Stromal cell of bone marrow (primary cell): Measurements from ENCODE around the gene PANX2.

ENCODE experiments used
- DNase-seq: peaks from one replicate; pipeline ENCODE4 v3.0.0-alpha.2; 2012; ENCODE audit warnings: low read depth

Gene PANX2

DNA sequence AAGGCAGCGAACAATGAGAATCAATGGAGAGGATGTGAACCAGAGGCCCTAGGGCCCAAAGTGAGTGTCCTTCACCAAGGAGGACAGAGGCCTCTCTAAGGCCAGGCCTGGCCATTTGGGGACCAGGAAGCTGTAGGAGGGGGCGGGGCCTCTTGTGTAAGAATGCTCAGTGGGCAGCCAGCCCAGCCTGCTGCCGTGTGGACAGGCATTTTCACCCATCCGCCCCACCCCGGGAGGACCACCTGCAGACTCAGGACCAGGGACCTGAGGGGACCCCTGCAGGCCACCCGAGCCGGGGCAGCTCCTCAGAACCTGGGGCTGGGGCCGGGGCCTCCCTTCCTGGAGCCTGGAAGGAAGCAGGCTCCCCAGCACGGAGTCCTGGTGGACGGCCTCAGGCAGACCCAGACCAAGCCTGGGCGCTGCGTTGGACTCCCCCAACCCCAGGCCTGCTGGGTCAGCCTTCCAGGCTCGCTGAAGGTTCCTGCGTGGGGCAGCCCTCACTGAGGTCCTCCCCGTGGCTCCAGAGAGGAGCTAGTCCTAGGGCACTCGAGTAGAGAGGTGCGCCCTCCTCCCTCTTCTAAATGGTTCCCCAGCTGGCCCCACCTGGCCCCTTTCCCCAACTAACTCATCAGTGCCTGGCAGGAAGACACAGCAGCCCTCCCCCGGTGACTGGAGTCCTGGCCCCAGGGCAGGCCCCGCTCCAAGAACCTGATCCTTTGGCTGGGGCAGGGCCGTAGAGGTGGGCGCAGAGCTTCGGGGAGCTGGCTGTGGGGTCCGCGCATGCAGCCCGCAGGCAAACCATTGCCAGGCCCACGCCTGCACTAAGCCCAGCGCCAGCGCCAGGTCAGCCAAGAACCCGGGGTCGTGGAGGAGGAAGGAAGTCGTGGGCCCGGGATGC, 13.7 kb downstream of the PANX2 start:
- peak; percentile 19 for DNase-seq

DNA sequence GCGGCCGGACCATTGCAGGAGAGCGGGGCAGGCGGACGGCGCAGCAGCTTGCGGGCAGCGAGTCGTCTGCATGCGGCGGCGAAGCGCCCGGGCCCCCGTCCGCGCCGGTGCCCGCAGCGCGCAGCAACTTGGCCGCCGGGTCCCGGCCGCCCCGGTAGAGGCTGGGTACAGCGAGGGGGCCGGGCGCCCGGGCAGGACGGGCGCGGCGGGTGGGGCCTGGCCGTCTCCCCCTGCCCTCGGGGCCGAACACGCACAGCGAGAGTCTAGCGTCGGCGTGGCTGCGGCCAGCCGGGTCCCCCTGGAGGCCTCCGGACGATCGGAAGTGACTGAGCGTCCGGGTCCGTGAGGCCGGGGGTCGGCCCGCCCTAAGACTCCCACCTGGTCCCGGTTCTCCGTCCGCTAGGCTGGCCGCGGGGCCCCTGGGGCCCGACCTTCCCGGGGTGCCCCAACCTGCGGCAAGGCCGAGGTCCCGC, 14.4 kb downstream of the PANX2 start:
- DNase-seq, result no peak

DNA sequence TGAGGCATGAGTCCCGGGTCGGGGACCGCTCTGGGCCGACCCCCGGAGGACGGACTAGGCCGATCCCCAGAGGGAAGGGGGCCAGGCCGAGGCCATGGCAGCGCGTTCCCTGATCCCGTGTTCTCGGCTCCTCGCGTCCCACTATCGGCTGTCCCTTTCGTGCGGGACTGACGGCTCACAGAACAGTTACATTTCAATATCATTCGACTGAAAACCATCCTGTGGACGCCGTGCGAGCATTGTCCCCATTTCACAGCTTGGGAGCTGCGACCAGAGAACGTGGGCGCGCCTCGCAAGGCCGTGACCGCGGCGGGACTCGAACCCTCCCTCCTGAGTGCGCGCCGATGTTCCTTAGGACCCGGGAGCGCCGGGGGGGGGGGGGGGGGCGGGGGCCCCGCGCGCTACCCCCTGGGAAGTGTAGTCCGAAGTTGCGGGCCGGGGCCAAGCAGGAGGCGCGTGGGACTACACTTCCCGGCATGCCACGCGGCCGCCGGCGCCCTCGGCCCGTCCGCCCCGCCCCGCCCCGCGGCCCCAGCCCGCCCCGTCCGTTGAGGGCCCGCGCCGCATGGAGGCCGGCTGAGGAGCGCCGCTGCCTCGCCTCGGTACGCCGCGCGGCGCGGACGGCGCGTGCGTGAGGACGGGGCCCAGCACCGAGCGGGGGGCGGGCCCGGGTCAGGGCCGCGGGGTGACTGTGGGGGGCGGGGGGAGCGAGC, 15.0 kb downstream of the PANX2 start, which contains the start of gene TRABD:
Gene TRABD (plus strand): TSS at position 539 of the 713 bp plus-strand sequence. CDS start 7,148 bp downstream, outside the sequence.
- DNase-seq, result peak; percentile 77

DNA sequence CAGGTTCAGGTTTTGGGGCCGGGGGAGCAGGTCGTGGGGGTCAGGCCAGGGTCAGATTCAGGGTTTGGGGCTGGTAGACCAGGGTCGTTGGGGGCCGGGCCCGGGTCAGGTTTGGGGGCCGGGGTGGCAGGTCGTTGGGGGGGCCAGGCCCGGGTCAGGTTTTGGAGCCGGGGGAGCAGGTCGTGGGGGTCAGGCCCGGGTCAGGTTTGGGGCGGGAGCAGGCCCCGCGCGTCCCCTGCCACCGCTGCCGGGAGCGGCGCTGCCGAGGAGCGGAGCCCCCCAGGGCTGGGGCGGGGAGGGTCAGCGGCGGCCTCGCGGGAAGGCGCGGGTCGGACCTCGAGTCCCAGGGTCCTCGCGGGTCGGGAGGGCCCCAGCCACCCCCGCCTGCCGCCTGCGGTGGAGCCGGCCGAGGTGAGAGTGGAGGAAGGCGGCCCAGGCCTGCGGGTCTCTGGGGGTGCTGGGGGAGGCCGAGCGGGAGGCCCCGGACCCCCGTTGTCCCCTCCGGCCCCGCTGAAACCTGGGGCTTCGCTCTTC, 15.7 kb downstream of the PANX2 start:
- DNase-seq, result no peak

DNA sequence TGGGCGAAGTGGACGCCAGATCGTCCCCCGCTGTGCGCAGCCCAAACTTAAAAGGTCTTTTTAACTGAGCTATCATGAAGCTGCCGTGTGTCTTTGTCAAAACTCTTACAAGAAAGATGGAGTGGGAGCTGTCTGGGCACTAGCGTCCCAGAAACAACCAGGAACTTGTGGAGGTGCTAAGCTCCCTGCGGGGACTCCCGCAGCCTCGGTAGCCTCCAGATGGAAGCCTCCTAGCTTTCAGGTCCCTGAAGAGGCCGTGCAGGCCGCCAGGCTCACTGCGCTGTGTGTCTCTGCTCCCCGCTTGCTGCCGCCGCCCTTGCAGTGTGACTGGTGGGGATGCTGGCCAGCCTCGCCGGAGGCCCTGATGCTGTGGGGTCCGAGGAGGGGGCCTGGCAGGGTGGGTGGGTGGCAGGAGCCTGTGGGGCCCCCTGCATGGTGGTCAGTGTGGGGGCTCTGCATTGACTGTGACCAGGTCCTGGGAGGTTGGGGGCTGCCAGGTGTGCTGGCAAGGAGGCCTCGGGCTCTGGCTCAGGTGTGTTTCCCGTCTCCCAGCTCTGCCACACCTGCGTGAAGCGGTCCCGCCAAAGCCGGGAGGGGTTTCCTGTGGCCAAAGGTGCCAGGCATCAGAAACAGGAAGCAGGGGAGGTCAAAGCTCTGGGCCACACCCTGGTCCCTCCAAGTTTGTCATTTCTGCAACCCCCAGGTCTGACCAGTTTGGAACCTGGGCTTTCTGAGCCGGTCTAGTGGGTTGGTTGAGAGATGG, 16.4 kb downstream of the PANX2 start:
- DNase-seq, result no peak

DNA sequence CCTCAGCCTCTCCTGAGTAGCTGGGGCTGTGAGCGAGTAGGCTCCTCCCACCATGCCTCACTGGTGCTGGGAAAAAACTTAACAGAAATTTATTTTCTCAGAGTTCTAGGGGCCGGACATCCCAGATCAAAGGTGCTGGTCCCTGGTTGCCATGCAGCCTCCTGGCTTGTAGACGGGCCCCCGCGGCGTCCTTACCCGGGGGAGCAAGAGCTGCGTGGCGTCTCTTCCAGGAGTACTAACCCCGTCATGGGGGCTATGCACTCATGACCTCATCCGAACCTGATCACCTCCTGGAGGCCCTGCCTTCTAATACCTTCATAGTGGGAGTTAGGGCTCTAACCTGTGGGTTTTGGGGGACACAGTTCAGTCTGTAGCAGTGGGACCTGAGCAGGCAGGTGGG, 17.8 kb downstream of the PANX2 start:
- no peak for DNase-seq

DNA sequence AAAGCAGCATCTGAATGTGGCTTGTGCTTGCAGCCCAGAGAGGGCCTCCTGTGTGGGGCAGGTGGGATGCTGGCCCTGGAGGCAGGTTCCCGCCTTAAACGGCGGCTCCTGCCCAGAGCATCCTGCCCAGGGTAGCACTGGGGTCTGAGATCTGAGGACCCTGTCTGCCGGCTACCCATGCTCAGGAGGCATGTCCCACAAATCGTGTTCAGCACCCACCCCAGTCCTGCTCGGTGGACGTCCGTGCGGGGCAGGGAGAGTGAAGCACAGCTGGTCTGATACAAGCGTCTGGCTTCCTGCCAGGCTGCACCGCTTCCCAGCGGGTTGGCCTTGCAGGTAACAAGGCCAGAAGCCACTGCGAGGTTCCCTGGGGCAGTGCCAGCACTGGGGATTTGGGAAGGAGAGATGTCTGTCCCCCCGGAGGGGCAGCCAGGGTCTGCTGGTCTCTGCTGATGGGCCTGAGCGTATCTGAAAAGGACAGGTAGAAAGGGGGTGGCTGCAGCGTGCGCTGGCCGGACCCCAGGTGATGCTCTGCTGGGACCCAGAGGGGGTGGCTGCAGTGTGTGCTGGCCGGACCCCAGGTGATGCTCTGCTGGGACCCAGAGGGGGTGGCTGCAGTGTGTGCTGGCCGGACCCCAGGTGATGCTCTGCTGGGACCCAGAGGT, 18.8 kb downstream of the PANX2 start:
- DNase-seq, result no peak

DNA sequence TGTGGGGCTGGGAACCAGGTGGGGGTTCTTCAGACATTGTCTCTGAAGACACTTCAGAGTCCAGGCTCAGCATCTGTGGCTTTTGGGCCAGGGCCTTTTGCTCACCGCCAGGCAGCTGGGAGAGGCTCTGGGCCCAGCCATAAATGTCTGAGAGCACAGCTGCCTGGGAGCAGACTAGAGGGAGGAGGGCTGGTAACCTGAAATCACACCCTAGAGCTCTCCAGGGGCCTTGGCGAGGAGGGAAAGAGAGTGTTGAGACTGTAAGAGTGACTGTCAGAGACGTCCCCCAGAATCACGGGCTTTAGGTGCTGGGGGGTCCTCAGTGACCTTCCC, 19.3 kb downstream of the PANX2 start:
- DNase-seq, result no peak

DNA sequence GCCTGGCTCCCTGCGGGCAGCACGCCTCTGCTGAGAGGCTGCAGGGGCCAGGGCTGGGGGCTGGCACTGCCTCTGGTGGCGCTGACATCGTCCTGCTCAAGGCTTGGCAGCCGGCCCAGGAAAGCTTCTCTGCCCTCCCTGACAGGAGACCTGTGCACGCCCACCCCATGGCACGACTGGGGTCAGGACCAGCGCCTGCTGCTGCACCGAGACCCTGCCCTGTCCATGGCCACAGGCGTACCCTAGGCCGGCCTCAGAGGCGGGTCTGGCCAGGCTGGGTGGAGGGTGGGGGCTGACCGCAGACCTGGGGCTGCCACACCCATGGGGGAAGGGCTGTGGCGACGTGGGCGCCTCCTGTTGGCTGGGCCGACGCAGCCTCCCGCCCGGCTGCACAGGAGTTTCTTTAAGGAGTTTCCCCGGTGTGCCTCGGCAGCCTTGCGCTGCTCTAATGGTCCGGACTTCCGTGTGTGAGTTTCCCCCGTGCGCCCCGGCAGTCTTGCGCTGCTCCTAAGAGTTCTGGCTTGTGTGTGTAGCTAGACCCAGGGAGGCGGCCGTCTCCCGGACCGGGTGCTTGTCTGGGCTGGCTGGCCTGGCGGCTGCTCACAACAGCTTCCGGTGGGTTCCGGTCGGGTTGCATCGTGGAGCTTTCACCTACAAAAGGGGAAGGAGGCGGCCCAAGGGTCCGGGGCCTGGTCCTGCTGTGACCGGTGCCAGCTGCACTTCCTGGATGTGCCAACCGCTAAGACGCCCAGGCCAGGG, 19.8 kb downstream of the PANX2 start:
- no peak for DNase-seq

DNA sequence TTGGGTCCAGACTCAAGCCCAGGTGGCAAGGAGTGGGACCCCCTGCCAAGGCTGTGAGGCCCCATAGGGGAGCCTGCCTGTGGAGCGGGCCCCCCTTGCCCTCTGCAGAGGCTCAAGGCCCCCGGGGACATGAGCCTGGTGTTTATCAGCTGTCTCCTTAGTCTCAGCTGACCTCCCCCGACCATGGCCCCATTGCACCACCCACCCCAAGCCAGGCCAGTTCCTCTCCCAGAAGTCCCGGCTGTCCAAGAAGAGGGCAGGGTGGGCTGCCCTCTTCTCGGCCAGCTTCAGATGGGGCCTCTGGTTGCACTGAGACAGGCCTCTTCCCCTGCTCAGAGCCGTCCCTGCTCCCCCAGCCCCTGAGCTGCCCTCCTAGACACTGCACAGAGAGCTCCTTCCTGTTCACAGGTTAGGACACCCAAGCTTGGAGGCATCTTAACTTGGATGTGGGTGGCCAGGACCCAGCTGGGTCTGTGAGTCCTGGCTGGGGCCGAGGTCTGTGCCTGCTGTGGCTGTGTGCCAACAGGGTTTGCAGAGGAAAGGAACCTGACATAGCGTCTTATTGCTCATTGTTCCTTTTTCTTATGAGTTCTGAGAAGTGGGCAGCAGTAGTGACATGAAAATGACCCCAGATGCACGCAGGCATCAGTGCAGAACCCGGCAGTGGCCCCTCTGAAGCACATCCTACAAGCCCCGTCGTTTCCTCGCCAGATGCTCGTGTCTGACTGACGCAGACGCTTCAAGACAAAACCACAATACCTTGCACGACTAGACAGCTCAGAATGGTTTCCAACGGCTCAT, 20.6 kb downstream of the PANX2 start:
- DNase-seq, result no peak

DNA sequence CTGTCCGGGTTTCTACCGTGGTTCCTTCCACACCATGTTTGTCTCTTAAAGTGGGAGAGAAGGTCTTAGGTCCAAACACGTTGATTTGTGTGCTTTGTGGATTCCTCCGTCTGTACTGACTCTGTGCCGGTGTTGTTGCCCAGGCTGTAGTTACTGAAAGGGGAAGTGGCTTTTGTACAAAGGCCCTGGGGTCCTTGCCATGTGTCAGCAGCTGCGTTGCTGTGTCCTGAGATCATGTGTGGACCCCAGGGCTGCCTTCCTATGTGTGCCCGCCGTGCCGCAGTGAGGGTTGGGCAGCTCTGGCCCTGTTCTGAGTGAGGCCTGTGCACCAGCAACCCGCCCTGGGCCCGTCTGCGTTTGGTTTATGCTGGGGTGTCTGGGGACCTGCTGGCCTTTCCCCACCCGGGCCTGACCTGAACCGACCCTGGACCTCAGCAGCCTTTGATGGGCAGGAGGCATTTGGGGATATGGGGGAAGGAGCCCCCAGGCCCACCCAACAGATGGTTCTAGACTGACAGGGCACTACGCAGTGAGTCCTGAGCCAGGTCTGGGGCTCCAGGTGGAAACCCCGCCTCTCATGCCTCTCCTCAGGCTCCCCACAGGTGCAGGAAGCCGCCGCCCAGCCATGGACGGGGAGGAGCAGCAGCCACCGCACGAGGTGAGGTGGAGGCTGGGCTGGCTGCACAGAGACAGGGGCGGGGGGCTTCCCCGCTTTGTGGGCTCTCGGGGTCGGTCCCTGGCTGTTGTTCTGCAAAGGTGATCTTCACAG, 22.1 kb downstream of the PANX2 start:
- no peak for DNase-seq

DNA sequence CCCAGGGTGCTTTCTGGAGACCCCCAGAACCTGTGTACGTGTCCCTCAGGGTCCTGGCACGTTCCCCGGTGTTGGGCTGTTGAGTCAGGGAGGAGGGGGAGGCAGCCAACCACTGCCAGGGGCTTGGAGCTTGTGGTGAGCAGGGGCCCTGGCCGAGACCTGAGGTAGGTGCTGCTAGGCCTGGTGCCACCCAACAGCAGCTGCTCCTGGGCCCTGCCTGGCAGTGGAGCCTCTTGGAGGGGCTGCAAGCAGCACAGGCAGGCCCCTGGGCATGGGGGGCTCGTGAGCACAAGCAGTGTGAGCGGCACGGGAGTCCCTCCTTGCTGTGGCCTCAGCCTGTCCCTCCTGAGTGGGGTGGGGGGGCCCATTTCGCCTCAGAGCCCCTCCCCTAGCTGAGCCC, 23.1 kb downstream of the PANX2 start:
- no peak for DNase-seq

DNA sequence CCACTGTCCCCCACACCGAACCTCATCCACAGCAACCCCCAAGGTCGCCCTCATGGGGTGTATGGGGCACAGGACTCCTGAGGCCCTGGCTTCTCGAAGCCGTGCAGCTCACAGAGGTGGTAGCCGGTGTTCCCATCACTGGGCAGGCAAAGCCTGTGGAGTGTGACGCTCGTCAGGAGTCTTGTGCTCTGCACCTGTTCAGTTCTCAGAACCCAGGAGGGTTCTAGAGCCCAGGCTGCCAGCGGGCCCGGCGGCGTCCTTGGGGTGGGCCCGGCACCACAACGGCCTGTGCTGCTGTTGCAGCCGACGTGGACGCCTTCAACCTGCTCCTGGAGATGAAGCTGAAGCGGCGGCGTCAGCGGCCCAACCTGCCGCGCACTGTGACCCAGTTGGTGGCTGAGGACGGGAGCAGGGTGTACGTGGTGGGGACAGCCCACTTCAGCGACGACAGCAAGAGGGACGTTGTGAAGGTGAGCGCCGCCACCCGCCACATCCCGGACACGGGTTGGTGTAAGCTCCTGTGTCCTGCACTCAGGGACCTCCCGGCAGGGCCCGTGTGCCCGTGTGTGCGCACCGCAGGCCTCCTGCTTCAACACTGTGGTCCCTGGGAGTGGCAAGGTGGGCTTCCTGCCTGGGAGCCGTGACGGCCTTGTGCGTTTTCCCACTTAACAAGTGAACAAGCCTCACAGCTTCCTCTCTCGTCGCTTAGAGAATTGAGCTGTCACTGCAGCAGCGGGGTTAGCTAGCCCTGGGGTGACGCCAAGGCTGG, 23.7 kb downstream of the PANX2 start:
- no peak for DNase-seq

DNA sequence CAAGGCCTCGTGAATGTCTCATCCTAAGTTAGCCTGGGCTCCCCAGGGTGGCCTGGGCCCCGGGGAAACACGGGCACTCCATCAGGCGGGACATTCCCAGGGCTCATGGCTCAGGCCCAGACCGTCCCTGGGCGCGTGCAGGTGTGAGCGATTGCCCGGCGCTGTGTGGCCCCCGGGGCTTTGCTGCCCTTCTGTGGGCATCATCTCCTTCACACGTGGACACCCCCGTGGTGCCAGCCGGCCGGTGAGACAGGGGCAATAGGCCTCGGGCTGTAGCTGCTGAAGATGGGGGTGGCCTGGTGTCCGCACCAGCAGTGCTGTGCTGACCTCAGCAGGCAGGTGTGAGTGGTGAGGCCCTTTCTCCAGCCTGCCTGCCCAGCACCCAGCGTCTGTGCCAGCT, 25.7 kb downstream of the PANX2 start:
- DNase-seq, result no peak

DNA sequence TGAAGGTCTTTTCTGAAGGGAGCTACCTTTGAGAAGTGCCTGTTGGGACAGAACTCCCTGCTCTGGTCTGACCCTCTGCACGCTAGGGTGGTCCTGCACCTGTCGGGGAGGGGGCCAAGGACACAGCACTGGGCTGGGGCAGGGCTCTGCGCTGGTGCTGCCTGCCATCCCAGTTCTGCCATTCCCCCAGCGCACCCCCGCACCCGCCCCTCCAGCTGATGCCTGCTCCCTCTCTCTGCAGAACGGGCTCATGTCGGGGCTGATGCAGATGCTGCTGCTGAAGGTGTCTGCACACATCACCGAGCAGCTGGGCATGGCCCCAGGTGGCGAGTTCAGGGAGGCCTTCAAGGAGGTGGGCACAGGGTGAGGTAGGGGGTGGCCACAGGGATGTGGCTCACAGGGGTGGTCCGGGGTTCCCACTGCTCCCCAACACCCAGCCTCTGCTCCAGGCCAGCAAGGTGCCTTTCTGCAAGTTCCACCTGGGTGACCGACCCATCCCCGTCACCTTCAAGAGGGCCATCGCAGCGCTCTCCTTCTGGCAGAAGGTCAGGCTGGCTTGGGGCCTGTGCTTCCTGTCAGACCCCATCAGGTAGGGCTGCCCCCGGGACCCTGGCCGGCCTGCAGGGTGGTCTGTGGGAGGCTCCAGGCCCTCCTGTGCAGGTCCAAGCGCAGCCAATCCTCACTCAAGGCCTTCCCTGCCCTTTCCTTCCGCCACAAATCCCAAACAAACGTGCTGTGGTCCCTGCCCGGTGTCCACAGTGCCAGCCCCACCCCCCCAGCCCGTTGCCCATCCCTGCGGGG, 26.7 kb downstream of the PANX2 start:
- no peak for DNase-seq

DNA sequence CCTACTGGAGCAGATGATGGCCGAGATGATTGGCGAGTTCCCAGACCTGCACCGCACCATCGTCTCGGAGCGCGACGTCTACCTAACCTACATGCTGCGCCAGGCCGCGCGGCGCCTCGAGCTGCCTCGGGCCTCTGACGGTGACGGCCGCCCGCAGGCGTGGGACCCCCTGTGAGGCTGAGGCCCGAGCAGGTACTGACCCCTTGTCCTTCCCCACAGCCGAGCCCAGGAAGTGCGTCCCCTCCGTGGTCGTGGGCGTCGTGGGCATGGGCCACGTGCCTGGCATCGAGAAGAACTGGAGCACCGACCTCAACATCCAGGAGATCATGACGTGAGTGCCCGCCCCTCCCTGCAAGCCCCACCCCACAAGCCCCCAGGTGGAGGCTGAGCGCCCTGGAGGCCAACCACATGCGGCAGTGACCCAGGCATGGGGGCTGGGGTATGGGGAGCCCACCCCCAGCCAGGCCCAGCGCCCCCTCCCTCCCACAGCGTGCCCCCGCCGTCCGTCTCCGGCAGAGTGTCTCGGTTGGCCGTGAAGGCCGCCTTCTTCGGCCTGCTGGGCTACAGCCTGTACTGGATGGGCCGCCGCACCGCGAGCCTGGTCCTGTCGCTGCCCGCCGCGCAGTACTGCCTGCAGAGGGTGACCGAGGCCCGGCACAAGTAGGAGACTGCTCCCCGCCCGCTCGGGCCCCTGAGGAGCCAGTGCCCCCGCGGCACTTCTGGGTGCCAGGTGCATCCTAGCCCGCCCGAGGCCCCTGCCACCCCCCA, 27.5 kb downstream of the PANX2 start:
- DNase-seq, result no peak

DNA sequence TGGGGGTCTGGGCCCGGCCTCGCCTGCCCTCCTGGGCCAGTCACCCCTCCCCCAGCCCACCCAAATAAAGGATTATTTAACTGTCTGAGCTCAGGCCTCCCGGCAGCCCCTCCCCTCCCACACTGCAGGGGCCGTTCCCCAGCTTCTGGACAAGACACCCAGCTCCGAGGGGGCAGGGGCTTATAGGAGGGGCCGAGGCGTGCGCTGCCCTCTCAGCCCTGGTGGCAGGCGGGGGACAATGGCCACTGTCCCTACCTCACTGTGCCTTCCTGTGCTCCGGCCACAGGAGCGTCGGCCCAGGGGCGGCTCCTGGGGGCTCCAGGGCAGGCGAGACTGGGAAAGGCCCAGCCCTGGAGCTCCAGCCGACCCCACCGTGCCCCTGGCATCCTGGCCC, 28.1 kb downstream of the PANX2 start:
- DNase-seq, result no peak
